CD14-positive monocyte (primary cell): ENCODE data around the gene TANGO6. TPM values are rescaled to one million over a fixed set of nuclear protein-coding genes. Genes with fewer than 3 reads are reported as not detected.

Source experiments
- DNase-seq, 3 donors: peaks; one replicate each; pipeline ENCODE4 v3.0.0-alpha.2; 2011 to 2022
- H2AFZ ChIP-seq: 2 replicates; pipeline ENCODE4 v1.6.0; 2012; ENCODE audit warnings: mild to moderate bottlenecking, low read depth, low read length, inconsistent platforms; ENCODE audit not compliant: insufficient read depth, poor library complexity, severe bottlenecking
- H3K27ac ChIP-seq, 2 donors: 1 replicate in 1 of 2; 2 replicates in 1 of 2; pipeline ENCODE4 v1.5.1; 2012 to 2013; ENCODE audit warnings: low read length in 2 of 2, control low read depth in 1 of 2, inconsistent platforms in 1 of 2, low read depth in 1 of 2, mild to moderate bottlenecking in 1 of 2
- H3K27me3 ChIP-seq, 2 donors: one replicate each; pipeline versions ENCODE4 v1.6.0 to v1.6.1; 2011 to 2013; ENCODE audit warnings: low read length in 2 of 2; ENCODE audit not compliant: control insufficient read depth in 2 of 2, insufficient read depth in 2 of 2
- H3K36me3 ChIP-seq, 2 donors: replicated peaks in 1 of 2; 1 replicate in 1 of 2; 2 replicates in 1 of 2; pipeline versions ENCODE4 v1.5.1 to v1.6.1; 2012 to 2013; ENCODE audit warnings: low read length in 2 of 2, control low read depth in 1 of 2, inconsistent platforms in 1 of 2, mild to moderate bottlenecking in 1 of 2; ENCODE audit not compliant: insufficient read depth in 2 of 2, control insufficient read depth in 1 of 2
- H3K4me1 ChIP-seq, 2 donors: 1 replicate in 1 of 2; 2 replicates in 1 of 2; pipeline versions ENCODE4 v1.5.1 to v1.6.1; 2012 to 2013; ENCODE audit warnings: low read length in 2 of 2, control low read depth in 1 of 2, inconsistent platforms in 1 of 2, mild to moderate bottlenecking in 1 of 2, moderate library complexity in 1 of 2; ENCODE audit not compliant: insufficient read depth in 2 of 2, control insufficient read depth in 1 of 2
- H3K4me2 ChIP-seq: replicated peaks from 2 replicates; pipeline ENCODE3; 2012; ENCODE audit warnings: low read length, moderate library complexity, mild to moderate bottlenecking; ENCODE audit not compliant: poor library complexity, severe bottlenecking; ENCODE audit errors: extremely low read depth
- H3K4me3 ChIP-seq, 3 experiments: fragments of 200-600 bp in 1 of 3; sonication (generic) in 1 of 3; replicated peaks in 1 of 3; 1 replicate in 2 of 3; 2 replicates in 1 of 3; pipeline ENCODE4 v1.5.1; 2011 to 2013; ENCODE audit warnings: low read length in 3 of 3, mild to moderate bottlenecking in 3 of 3, control low read depth in 2 of 3, low read depth in 2 of 3, inconsistent platforms in 1 of 3, moderate library complexity in 1 of 3
- H3K79me2 ChIP-seq: 2 replicates; pipeline ENCODE4 v1.6.0; 2012; ENCODE audit warnings: mild to moderate bottlenecking, control low read depth, inconsistent platforms, low read length, moderate library complexity; ENCODE audit not compliant: insufficient read depth
- H3K9ac ChIP-seq: 2 replicates; pipeline ENCODE4 v1.6.0; 2017; ENCODE audit warnings: low read length, mild to moderate bottlenecking; ENCODE audit not compliant: insufficient read depth, poor library complexity, severe bottlenecking
- H3K9me3 ChIP-seq, 2 donors: replicated peaks in 1 of 2; 1 replicate in 1 of 2; 2 replicates in 1 of 2; pipeline versions ENCODE4 v1.5.1 to v1.6.1; 2012 to 2013; ENCODE audit warnings: low read length in 2 of 2, control low read depth in 1 of 2; ENCODE audit not compliant: control insufficient read depth in 1 of 2, insufficient read depth in 1 of 2
- H4K20me1 ChIP-seq: 2 replicates; pipeline ENCODE4 v1.6.0; 2012; ENCODE audit warnings: mild to moderate bottlenecking, low read length, control low read depth, moderate library complexity; ENCODE audit not compliant: insufficient read depth
- H3K27ac Mint-ChIP-seq, 7 donors: one replicate each; pipeline ENCODE4 v1.8.0; 2020; ENCODE audit warnings: mild to moderate bottlenecking in 7 of 7, mixed read lengths in 7 of 7, moderate library complexity in 6 of 7, inconsistent platforms in 2 of 7
- H3K27me3 Mint-ChIP-seq, 3 donors: one replicate each; pipeline ENCODE4 v1.8.0; 2021 to 2022; ENCODE audit warnings: low read depth in 3 of 3, mild to moderate bottlenecking in 3 of 3, mixed read lengths in 3 of 3, moderate library complexity in 3 of 3, inconsistent platforms in 1 of 3
- H3K36me3 Mint-ChIP-seq, 2 donors: one replicate each; pipeline ENCODE4 v1.8.0; 2020; ENCODE audit warnings: mixed read lengths in 2 of 2, inconsistent platforms in 1 of 2, mild to moderate bottlenecking in 1 of 2
- H3K4me1 Mint-ChIP-seq: one replicate; pipeline ENCODE4 v1.8.0; 2020; ENCODE audit warnings: mild to moderate bottlenecking, mixed read lengths
- H3K4me3 Mint-ChIP-seq, 2 donors: one replicate each; pipeline ENCODE4 v1.8.0; 2020; ENCODE audit warnings: mild to moderate bottlenecking in 2 of 2, mixed read lengths in 2 of 2, moderate library complexity in 1 of 2
- H3K9me3 Mint-ChIP-seq, 7 donors: one replicate each; pipeline ENCODE4 v1.8.0; 2020 to 2022; ENCODE audit warnings: mixed read lengths in 7 of 7, mild to moderate bottlenecking in 6 of 7, moderate library complexity in 6 of 7, inconsistent platforms in 2 of 7
- CTCF ChIP-seq: fragments of 200-600 bp; IDR thresholded peaks from one replicate; pipeline ENCODE4 v1.8.0; 2022; ENCODE audit warnings: antibody characterized with exemption, mild to moderate bottlenecking
- WGBS: methylation state at CpG from one replicate; pipeline ENCODE4 v1.1.5; 2013; ENCODE audit warnings: missing lambda C conversion rate; ENCODE audit not compliant: insufficient coverage; 5-methylcytosine and 5-hydroxymethylcytosine counted together
- intact Hi-C, 2 donors: fragments of 100-400 bp; cut with micrococcal nuclease; formaldehyde crosslinking; loops; one replicate each; pipeline versions ENCODE4 v1.15.0 to v1.15.1; 2023
- polyA plus RNA-seq, 3 donors: library from polyadenylated mRNA; depleted of rRNA in 1 of 3; unstranded in 2 of 3; stranded (reverse) in 1 of 3; fragments of 300-500 nt in 2 of 3; fragments of >200 nt in 1 of 3; fragmentation: Illumina TruSeq in 2 of 3; gene quantifications; 1 replicate in 2 of 3; 2 replicates in 1 of 3; pipeline ENCODE4 v1.2.3, GENCODE V29; 2012 to 2021

The TANGO6 gene
- polyA plus RNA-seq, 3 donors: 6.5 to 8.1 (median 7.3) TPM

GRCh38 chr16:68985268-68985667 lies 141.9 kb downstream of the TANGO6 start:
- Histone ChIP-seq H3K9me3 (no peaks in the 10 kb centered on the region), H3K79me2 (no peaks in the 10 kb centered on the region), H3K36me3 (peaks cover 2 to 28% of the 10 kb centered on the region in 2 donors), H3K4me1 (no peaks in the 10 kb centered on the region), H3K27me3 (no peaks in the 10 kb centered on the region), H2AFZ (no peak overlapping the region), H3K9ac (no peak overlapping the region), H3K27ac (no peak overlapping the region), H4K20me1 (no peaks in the 10 kb centered on the region), H3K4me2 (no peak overlapping the region), H3K4me3 (no peak overlapping the region)
- Mint-ChIP-seq H3K36me3 (peaks cover 30 to 67% of the 10 kb centered on the region in 2 donors), H3K27me3 (peaks cover 0 to 2% (median 0%) of the 10 kb centered on the region in 3 donors), H3K4me1 (no peaks in the 10 kb centered on the region), H3K4me3 (no peak overlapping the region), H3K27ac (peak overlapping the region in 1 of 7 donors; percentile 13), H3K9me3 (no peaks in the 10 kb centered on the region)
- WGBS: no CpG with 5 or more reads among the region's 5 CpGs
- intact Hi-C loops: no loop called here
- DNase-seq: no peak
- no peak for TF ChIP-seq CTCF

GRCh38 chr16:68985855-68986254 lies 142.5 kb downstream of the TANGO6 start:
- H4K20me1 ChIP-seq: no peaks in the 10 kb centered on the region
- H3K4me3 Mint-ChIP-seq: no peak overlapping the region
- no peaks in the 10 kb centered on the region for H3K9me3 ChIP-seq
- no peak for DNase-seq
- WGBS: no CpG with 5 or more reads among the region's 2 CpGs
- H3K4me1 Mint-ChIP-seq: no peaks in the 10 kb centered on the region
- no peaks in the 10 kb centered on the region for H3K9me3 Mint-ChIP-seq
- no peaks in the 10 kb centered on the region for H3K79me2 ChIP-seq
- H3K36me3 Mint-ChIP-seq: peaks cover 29 to 61% of the 10 kb centered on the region in 2 donors
- no peak overlapping the region for H3K9ac ChIP-seq
- no peak overlapping the region for H3K27ac Mint-ChIP-seq
- no peak overlapping the region for H3K4me2 ChIP-seq
- H3K27ac ChIP-seq: no peak overlapping the region
- H2AFZ ChIP-seq: no peak overlapping the region
- no peaks in the 10 kb centered on the region for H3K4me1 ChIP-seq
- H3K36me3 ChIP-seq: peaks cover 0 to 23% of the 10 kb centered on the region in 2 donors
- no peak for TF ChIP-seq CTCF
- no peaks in the 10 kb centered on the region for H3K27me3 ChIP-seq
- peaks cover 0 to 2% (median 0%) of the 10 kb centered on the region in 3 donors for H3K27me3 Mint-ChIP-seq
- intact Hi-C loops: no loop called here
- H3K4me3 ChIP-seq: no peak overlapping the region
